Ishikawa (cell line): ENCODE results near the gene B4GALT6.

Source experiments
- EP300 ChIP-seq: IDR thresholded peaks from 2 replicates; pipeline ENCODE4 v1.6.1; 2012; ENCODE audit warnings: borderline replicate concordance
- RAD21 ChIP-seq: IDR thresholded peaks from 2 replicates; pipeline ENCODE4 v1.6.1; 2012; ENCODE audit warnings: low read depth
- TF ChIP-seq, protein P1 (sequence below): IDR thresholded peaks from 2 replicates; pipeline ENCODE4 v1.6.1; 2012; ENCODE audit warnings: low read depth, mild to moderate bottlenecking

DNA sequence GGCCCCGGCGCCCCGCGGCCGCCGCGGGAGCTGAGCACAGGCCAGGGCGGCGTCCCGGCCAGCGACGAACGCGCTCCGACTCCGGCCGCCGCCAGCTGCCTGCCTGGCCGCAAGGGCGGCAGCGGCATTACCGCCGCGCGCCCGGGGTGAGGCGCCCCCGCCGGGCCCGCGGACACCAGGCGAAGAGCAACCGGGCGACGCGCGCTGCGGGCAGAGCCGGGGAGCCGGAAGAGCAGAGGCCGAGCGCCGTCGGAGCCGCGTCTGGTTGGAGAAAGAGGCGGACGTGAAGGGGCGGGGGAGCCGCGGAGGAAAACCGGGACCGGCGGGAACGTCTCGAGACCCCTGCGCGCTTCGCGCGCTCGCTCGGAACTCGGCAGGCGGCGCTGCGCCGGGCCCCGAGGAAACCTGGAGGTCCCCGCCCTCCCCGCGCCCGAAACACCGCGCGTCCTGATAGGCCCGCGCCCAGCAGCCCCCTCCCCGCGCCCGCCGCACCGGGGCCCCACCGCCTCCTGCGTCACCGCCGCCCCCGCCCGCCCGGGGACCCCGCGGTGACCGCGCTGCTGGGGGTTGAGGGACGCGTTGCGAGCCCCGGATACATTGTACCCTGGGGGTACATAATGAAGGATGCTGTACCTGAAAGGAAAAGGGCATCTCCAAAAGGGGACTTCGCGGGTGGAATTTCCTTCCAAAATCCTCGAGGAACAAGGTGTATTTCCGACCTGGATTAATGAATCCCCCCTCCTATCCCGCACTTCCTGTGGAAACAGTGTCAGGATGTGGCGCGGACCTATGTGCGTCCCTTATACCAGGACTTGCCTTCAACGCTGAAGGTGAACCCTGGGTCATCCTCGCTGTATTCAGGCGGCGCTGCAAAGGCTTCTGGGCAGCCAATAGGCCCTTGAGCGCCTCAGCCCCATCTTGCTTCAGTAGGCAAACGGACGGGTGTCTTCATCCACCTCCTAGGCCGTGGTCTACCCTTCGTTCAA, 1.0 kb upstream of the B4GALT6 start:
- no peak for TF ChIP-seq RAD21
- TF ChIP-seq, protein P1, sequence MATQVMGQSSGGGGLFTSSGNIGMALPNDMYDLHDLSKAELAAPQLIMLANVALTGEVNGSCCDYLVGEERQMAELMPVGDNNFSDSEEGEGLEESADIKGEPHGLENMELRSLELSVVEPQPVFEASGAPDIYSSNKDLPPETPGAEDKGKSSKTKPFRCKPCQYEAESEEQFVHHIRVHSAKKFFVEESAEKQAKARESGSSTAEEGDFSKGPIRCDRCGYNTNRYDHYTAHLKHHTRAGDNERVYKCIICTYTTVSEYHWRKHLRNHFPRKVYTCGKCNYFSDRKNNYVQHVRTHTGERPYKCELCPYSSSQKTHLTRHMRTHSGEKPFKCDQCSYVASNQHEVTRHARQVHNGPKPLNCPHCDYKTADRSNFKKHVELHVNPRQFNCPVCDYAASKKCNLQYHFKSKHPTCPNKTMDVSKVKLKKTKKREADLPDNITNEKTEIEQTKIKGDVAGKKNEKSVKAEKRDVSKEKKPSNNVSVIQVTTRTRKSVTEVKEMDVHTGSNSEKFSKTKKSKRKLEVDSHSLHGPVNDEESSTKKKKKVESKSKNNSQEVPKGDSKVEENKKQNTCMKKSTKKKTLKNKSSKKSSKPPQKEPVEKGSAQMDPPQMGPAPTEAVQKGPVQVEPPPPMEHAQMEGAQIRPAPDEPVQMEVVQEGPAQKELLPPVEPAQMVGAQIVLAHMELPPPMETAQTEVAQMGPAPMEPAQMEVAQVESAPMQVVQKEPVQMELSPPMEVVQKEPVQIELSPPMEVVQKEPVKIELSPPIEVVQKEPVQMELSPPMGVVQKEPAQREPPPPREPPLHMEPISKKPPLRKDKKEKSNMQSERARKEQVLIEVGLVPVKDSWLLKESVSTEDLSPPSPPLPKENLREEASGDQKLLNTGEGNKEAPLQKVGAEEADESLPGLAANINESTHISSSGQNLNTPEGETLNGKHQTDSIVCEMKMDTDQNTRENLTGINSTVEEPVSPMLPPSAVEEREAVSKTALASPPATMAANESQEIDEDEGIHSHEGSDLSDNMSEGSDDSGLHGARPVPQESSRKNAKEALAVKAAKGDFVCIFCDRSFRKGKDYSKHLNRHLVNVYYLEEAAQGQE = no peak
- TF ChIP-seq EP300 = no peak
